ENCODE data around the gene PTPRT.

- TF ChIP-seq EP300 (IDR thresholded peaks at IDR 0.05) (no peak), CTCF (IDR thresholded peaks at IDR 0.05) (no peak), POLR2A (IDR thresholded peaks at IDR 0.05) (no peak)
Measured at GRCh38 chr20:42026599-42026998, 1163.1 kb downstream of the PTPRT start.

Measured in ovary (tissue), 3 donors.